HG03064 (cell line): ENCODE measurements around the gene POLE.

Source experiments
- ATAC-seq: cut with Tn5 transposase; IDR thresholded peaks from one replicate; pipeline ENCODE4 v1.9.1; 2021; ENCODE audit warnings: low read depth; ENCODE audit not compliant: unreplicated experiment

Gene POLE

GRCh38 chr12:132634411-132634990 is 52.6 kb downstream of the POLE start:
- no peak for ATAC-seq

- no peak for ATAC-seq
Measured at GRCh38 chr12:132633901-132634300, 53.2 kb downstream of the POLE start.

GRCh38 chr12:132633398-132633797 is 53.7 kb downstream of the POLE start:
- ATAC-seq, result no peak

- ATAC-seq, result no peak
Measured at GRCh38 chr12:132632521-132633228, 54.5 kb downstream of the POLE start.

- no peak for ATAC-seq
Measured at GRCh38 chr12:132631666-132632065, 55.5 kb downstream of the POLE start.

- no peak for ATAC-seq
Measured at GRCh38 chr12:132630672-132631071, 56.5 kb downstream of the POLE start.

GRCh38 chr12:132629330-132629729 is 57.8 kb downstream of the POLE start:
- ATAC-seq, result no peak

- ATAC-seq, result no peak
Measured at GRCh38 chr12:132625731-132626430, 61.3 kb downstream of the POLE start.

GRCh38 chr12:132624910-132625630 is 62.1 kb downstream of the POLE start:
- ATAC-seq, result no peak

- no peak for ATAC-seq
Measured at GRCh38 chr12:132624186-132624855, 62.8 kb downstream of the POLE start.

- ATAC-seq, result no peak
Measured at GRCh38 chr12:132623072-132623869, 63.9 kb downstream of the POLE start.

- no peak for ATAC-seq
Measured at GRCh38 chr12:132622437-132623071, 64.6 kb downstream of the POLE start.

- ATAC-seq, result no peak
Measured at GRCh38 chr12:132621657-132622435, 65.3 kb downstream of the POLE start.

- no peak for ATAC-seq
Measured at GRCh38 chr12:132620899-132621656, 66.1 kb downstream of the POLE start.

GRCh38 chr12:132620113-132620898 is 66.8 kb downstream of the POLE start:
- ATAC-seq, result no peak

- ATAC-seq, result no peak
Measured at GRCh38 chr12:132619386-132620112, 67.6 kb downstream of the POLE start.

GRCh38 chr12:132619071-132619385 is 68.1 kb downstream of the POLE start:
- ATAC-seq, result no peak
